ENCODE measurements around the gene OR52E5.

DNA sequence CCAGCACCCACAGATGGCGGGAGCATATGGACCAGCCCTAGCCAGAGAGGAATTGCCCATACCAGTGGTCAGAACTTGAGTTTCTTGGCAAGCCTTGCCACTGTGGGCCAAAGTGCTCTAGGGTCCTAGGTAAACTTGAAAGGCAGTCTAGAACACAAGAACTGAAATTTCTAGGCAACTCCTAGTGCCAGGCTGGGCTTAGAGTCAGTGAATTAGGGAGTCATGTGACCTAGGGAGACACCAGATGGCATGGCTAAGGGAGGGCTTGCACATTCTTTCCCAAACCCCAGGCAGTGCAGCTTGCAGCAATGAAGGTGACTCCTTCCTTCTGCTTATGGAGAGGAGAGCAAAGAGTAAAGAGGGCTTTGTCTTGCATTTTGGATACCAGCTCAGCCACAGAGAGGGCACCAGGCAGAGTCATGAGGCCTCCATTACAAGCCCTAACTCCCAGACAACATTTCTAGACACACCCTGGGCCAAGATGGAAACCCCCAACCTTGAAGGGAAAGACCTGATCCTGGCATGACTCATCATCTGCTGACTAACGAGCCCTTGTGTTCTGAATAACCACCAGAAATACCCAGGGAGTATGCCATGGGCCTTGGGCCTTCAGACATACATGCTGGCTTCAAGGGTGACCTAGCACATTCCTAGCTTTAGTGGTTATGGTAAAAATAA, 29.9 kb downstream of the OR52E5 start:
- TF ChIP-seq, protein P1, sequence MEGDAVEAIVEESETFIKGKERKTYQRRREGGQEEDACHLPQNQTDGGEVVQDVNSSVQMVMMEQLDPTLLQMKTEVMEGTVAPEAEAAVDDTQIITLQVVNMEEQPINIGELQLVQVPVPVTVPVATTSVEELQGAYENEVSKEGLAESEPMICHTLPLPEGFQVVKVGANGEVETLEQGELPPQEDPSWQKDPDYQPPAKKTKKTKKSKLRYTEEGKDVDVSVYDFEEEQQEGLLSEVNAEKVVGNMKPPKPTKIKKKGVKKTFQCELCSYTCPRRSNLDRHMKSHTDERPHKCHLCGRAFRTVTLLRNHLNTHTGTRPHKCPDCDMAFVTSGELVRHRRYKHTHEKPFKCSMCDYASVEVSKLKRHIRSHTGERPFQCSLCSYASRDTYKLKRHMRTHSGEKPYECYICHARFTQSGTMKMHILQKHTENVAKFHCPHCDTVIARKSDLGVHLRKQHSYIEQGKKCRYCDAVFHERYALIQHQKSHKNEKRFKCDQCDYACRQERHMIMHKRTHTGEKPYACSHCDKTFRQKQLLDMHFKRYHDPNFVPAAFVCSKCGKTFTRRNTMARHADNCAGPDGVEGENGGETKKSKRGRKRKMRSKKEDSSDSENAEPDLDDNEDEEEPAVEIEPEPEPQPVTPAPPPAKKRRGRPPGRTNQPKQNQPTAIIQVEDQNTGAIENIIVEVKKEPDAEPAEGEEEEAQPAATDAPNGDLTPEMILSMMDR (IDR thresholded peaks at IDR 0.05; ENCODE audit: insufficient read depth, low read length): no peak
- TF ChIP-seq, protein P2, sequence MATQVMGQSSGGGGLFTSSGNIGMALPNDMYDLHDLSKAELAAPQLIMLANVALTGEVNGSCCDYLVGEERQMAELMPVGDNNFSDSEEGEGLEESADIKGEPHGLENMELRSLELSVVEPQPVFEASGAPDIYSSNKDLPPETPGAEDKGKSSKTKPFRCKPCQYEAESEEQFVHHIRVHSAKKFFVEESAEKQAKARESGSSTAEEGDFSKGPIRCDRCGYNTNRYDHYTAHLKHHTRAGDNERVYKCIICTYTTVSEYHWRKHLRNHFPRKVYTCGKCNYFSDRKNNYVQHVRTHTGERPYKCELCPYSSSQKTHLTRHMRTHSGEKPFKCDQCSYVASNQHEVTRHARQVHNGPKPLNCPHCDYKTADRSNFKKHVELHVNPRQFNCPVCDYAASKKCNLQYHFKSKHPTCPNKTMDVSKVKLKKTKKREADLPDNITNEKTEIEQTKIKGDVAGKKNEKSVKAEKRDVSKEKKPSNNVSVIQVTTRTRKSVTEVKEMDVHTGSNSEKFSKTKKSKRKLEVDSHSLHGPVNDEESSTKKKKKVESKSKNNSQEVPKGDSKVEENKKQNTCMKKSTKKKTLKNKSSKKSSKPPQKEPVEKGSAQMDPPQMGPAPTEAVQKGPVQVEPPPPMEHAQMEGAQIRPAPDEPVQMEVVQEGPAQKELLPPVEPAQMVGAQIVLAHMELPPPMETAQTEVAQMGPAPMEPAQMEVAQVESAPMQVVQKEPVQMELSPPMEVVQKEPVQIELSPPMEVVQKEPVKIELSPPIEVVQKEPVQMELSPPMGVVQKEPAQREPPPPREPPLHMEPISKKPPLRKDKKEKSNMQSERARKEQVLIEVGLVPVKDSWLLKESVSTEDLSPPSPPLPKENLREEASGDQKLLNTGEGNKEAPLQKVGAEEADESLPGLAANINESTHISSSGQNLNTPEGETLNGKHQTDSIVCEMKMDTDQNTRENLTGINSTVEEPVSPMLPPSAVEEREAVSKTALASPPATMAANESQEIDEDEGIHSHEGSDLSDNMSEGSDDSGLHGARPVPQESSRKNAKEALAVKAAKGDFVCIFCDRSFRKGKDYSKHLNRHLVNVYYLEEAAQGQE (IDR thresholded peaks at IDR 0.05; ENCODE audit: insufficient replicate concordance, low read depth): no peak
- TF ChIP-seq POLR2AphosphoS5 (IDR thresholded peaks at IDR 0.05; ENCODE audit: low read depth) (no peak), GABPA (IDR thresholded peaks at IDR 0.05; ENCODE audit: low read depth) (no peak), SPI1 (IDR thresholded peaks at IDR 0.05; ENCODE audit: borderline replicate concordance, low read depth) (no peak)

Measured in HL-60 (cell line).